ENCODE measurements around the gene OSM.
A peak's percentile ranks its signal among the peaks of the same experiment; 100 is the strongest.
"Not testable (repeated sequence)": the region's sequence is repeated elsewhere in the genome, so short reads cannot be mapped to it uniquely, and the experiment has no call there.

OSM gene

GRCh38 chr22:30226192-30226832, 40.3 kb downstream of the OSM start:
- DNase-seq (ENCODE audit: low spot score) = no peak

GRCh38 chr22:30225220-30225927, 41.3 kb downstream of the OSM start:
- DNase-seq (ENCODE audit: low spot score) = no peak

- no peak for DNase-seq (ENCODE audit: low spot score)
These were observed 42.3 kb downstream of the OSM start for GRCh38 chr22:30224161-30224857.

GRCh38 chr22:30223303-30223702, 43.3 kb downstream of the OSM start:
- DNase-seq (ENCODE audit: low spot score) = no peak

GRCh38 chr22:30222321-30222720, 44.3 kb downstream of the OSM start:
- DNase-seq (ENCODE audit: low spot score) = no peak

- no peak for DNase-seq (ENCODE audit: low spot score)
These were observed 45.3 kb downstream of the OSM start for GRCh38 chr22:30221121-30221992.

- DNase-seq (ENCODE audit: low spot score) = no peak
These were observed 46.2 kb downstream of the OSM start for GRCh38 chr22:30220338-30221012.

- DNase-seq (ENCODE audit: low spot score) = no peak
These were observed 46.9 kb downstream of the OSM start for GRCh38 chr22:30219668-30220278.

GRCh38 chr22:30219049-30219654, 47.5 kb downstream of the OSM start:
- no peak for DNase-seq (ENCODE audit: low spot score)

GRCh38 chr22:30217698-30218560, 48.7 kb downstream of the OSM start:
- peak; percentile 40 for DNase-seq (ENCODE audit: low spot score)

GRCh38 chr22:30216710-30217109, 49.9 kb downstream of the OSM start:
- no peak for DNase-seq (ENCODE audit: low spot score)

GRCh38 chr22:30216272-30216671, 50.4 kb downstream of the OSM start:
- not testable (repeated sequence) for DNase-seq (ENCODE audit: low spot score)

GRCh38 chr22:30214703-30215407, 51.8 kb downstream of the OSM start:
- no peak for DNase-seq (ENCODE audit: low spot score)

- DNase-seq (ENCODE audit: low spot score) = no peak
These were observed 53.6 kb downstream of the OSM start for GRCh38 chr22:30212996-30213441.
